Stimulated activated naive B cell treated with anti-CD40 and anti-IgM and Interleukin-4, amounts not matched to agents 10 μg/mL and 1 μg/mL and 100 μg/mL, for 72 hours (primary cell): ENCODE data around the gene ARHGEF4.
"Not testable (repeated sequence)": the region's sequence is repeated elsewhere in the genome, so short reads cannot be mapped to it uniquely, and the experiment has no call there.

ENCODE experiments used
- ATAC-seq, 2 donors: fragments of 150-1000 bp; cut with Tn5 transposase; replicated peaks; 2 replicates each; pipeline ENCODE4 v1.10.0; 2021; ENCODE audit warnings: moderate library complexity in 1 of 2
- DNase-seq: peaks from one replicate; pipeline ENCODE4 v3.0.0; 2021
- H3K27ac Mint-ChIP-seq: one replicate; pipeline ENCODE4 v1.8.0; 2022; ENCODE audit warnings: mild to moderate bottlenecking, mixed read lengths
- H3K27me3 Mint-ChIP-seq, 2 donors: one replicate each; pipeline ENCODE4 v1.8.0; 2022; ENCODE audit warnings: mixed read lengths in 2 of 2
- H3K36me3 Mint-ChIP-seq, 2 donors: one replicate each; pipeline ENCODE4 v1.8.0; 2022; ENCODE audit warnings: mixed read lengths in 2 of 2, mild to moderate bottlenecking in 1 of 2
- H3K4me1 Mint-ChIP-seq, 2 donors: one replicate each; pipeline ENCODE4 v1.8.0; 2022; ENCODE audit warnings: mixed read lengths in 2 of 2, mild to moderate bottlenecking in 1 of 2
- H3K4me3 Mint-ChIP-seq, 2 donors: one replicate each; pipeline ENCODE4 v1.8.0; 2022; ENCODE audit warnings: mild to moderate bottlenecking in 2 of 2, mixed read lengths in 2 of 2, moderate library complexity in 1 of 2
- H3K9me3 Mint-ChIP-seq, 2 donors: one replicate each; pipeline ENCODE4 v1.8.0; 2022; ENCODE audit warnings: mixed read lengths in 2 of 2, mild to moderate bottlenecking in 1 of 2

The ARHGEF4 gene

DNA sequence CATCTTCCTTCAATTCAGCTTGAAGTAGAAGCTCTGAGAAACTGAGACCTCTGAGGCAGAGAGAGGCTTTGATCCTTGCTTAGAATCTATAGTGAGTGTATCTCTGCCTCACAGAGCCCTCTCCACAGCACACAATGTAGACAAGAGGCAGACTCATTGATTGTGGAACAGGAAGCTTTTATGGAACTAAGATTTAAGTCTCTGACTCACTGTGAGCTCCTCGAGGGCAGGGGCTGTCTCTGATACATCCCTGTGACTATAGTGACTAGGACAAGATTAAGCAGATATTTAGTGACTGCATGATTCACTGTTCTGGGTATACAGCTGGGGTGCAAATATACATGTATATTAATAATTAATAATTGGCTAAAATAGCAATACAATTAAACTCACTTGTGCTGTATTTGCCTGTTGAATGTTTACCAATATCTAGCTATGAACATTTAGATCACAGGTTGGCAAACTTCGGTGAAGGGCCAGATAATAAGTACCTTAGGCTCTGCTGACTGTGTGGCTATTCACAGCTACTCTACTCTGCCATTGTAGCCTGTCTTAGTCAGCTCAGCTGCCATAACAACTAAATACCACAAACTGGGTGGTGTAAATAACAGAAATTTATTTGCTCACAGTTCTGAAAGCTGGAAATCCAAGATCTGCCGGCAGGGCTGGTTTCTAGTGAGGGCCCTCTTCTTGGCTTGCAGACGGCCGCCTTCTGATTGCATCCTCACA lies 54.4 kb downstream of the ARHGEF4 start:
- ATAC-seq (no peak), DNase-seq (no peak)
- H3K9me3 Mint-ChIP-seq: peaks cover 2 to 4% of the 10 kb centered on the region in 2 donors
- no peaks in the 10 kb centered on the region for H3K36me3 Mint-ChIP-seq
- H3K27me3 Mint-ChIP-seq: peaks cover 17 to 28% of the 10 kb centered on the region in 2 donors
- no peak overlapping the region for H3K27ac Mint-ChIP-seq
- H3K4me1 Mint-ChIP-seq: no peaks in the 10 kb centered on the region
- no peak overlapping the region for H3K4me3 Mint-ChIP-seq

DNA sequence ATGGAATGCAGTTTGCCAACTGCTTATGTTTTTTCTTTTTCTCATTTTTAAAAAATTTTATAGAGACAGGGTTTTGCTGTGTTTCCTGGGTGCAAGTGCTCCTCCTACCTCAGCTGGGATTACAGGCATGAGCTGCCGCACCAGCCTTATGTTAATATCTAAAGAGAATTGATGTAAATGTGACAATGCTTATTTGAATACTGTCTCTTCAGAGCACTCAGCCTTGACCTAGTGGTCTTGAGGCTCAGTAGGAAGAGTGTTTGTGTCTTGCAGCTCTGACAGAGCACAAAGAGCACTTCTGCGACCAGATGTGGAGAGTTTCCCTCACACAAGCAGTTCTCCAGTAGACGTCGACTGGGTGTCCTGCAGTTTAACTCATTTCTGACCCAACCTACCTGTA lies 55.3 kb downstream of the ARHGEF4 start:
- Mint-ChIP-seq H3K27me3 (peaks cover 17 to 28% of the 10 kb centered on the region in 2 donors), H3K4me1 (no peaks in the 10 kb centered on the region), H3K9me3 (peaks cover 2 to 4% of the 10 kb centered on the region in 2 donors), H3K36me3 (no peaks in the 10 kb centered on the region), H3K27ac (no peak overlapping the region), H3K4me3 (no peak overlapping the region)
- peak in 1 of 2 donors; percentile 45 for ATAC-seq
- no peak for DNase-seq

DNA sequence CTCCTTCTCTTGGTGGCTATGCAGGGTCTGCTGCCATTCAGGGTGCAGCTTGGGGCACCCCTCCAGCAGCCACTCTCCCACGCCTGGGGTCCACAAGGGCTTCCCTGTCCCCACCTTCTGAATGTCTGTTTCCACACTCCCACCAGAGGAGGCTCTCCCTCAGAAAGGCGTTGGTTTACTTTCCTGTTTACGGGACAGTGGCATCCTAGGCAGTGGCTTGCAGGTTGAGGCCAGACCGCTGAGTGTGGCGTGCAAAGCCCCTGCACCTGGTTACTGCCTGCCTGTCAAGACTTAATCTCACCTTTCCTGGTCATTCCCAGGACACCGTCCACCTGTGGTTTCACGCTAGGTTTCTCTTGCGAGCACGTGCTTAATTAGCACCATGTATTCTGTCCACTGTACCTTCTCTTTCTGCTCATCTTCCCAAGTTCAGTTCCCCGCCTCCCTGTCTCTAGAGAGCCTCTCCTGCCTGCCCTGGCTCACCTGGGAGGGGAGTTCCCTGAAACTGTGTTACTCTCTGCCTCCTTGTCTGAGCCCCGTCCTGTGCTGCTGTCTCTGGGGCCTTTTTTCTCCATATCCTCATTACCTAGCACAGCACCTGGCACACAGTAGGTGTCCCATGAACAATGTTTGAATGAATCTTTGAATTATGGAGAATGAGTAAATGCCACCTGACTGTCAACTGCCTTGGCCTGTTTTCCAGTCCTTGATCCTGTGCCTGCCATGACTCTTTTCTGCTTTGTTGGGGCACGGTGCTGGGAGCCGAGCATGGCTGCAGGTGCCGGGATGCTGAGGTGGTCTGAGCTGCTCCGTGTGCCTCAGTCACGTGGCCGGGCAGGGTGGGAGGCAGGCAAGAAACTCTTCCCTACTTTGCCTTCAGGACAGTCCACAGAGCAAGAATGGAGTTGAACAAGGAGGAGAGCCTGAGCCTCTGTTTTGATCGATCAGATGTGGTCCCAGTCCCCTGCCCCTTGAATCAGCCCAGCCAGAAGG lies 56.4 kb downstream of the ARHGEF4 start:
- no peak overlapping the region for H3K4me3 Mint-ChIP-seq
- no peak for DNase-seq
- peaks cover 17 to 19% of the 10 kb centered on the region in 2 donors for H3K27me3 Mint-ChIP-seq
- H3K9me3 Mint-ChIP-seq: peaks cover 2 to 4% of the 10 kb centered on the region in 2 donors
- no peak for ATAC-seq
- H3K27ac Mint-ChIP-seq: no peak overlapping the region
- H3K4me1 Mint-ChIP-seq: no peaks in the 10 kb centered on the region
- no peaks in the 10 kb centered on the region for H3K36me3 Mint-ChIP-seq

DNA sequence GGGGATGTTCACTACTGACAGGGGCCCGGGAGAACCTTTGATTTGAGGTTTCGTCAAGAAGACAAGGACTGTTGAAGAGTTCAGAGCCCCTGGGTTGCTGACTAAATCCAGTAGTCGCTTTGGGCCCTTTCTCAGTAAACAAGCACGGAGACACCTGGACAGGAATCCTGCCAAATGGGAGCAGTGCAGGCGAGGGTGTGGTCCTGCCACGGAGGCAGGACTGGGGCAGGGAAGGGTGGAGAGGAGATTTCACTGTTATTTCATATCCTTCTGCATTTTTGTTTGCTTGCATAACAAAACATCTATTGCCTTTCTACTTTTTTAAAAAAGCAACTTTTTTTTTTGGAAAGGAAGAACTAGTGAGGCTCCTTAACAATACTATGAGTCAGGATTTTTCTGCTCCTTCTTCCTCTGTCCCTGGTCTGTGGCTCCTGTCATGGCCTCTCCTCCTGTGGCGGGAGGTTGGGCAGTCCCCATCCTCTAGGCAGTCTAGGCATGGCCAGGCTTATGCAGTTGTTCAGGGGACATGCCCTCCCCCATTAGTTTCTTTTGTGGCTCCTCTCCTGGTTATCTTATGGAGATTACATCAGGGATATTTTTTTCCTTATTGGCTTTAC lies 57.7 kb downstream of the ARHGEF4 start:
- Mint-ChIP-seq H3K9me3 (peaks cover 2 to 4% of the 10 kb centered on the region in 2 donors), H3K4me1 (no peaks in the 10 kb centered on the region), H3K27me3 (peaks cover 13 to 19% of the 10 kb centered on the region in 2 donors), H3K27ac (no peak overlapping the region), H3K36me3 (no peaks in the 10 kb centered on the region), H3K4me3 (no peak overlapping the region)
- DNase-seq (no peak), ATAC-seq (no peak)

DNA sequence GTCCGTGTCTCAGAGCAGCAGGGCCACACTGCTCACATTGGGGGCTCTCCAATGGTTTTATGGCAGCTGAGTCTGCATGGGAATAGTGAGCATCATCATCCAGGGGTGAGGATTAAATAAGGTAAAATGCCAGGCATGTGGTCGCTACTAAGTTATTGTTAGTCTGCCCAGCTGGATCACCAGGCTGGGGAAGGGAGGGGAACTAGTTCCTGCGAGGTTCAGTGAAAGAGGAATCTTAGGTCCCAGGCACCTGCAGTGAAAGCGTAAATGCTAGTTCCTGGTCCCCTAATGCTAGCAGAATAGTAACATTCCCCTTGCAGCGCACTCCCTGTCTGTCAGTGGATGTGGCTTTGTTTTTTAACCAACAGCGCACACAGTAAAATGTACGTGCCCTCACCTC lies 60.1 kb downstream of the ARHGEF4 start:
- Mint-ChIP-seq H3K4me3 (no peak overlapping the region), H3K36me3 (no peaks in the 10 kb centered on the region), H3K27ac (no peak overlapping the region), H3K9me3 (no peaks in the 10 kb centered on the region), H3K27me3 (peaks cover 8 to 13% of the 10 kb centered on the region in 2 donors), H3K4me1 (no peaks in the 10 kb centered on the region)
- ATAC-seq: no peak
- no peak for DNase-seq

DNA sequence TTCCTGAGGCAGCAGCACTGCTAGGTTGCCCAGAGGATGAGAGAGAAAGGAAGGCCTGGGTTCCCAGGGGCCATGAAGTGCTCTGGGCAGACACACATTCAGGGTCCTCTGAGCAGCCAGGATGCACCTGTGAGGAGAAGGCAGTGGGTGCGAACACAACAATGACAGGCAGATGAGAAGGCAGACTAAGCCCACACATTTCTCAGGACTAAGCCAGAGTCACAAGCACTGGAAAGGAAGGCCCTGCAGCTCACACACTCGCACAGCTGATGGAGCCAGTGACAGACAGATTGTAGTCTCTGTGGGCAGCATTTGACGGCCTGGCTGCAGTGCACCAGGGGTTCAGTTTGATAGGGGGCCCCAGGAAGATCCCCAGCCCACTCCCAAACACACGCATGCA lies 61.8 kb downstream of the ARHGEF4 start:
- Mint-ChIP-seq H3K36me3 (no peaks in the 10 kb centered on the region), H3K4me3 (no peak overlapping the region), H3K27ac (no peak overlapping the region), H3K4me1 (no peaks in the 10 kb centered on the region), H3K9me3 (peaks cover 0 to 1% of the 10 kb centered on the region in 2 donors), H3K27me3 (peaks cover 2 to 3% of the 10 kb centered on the region in 2 donors)
- DNase-seq: no peak
- peak in 1 of 2 donors; percentile 27 for ATAC-seq

DNA sequence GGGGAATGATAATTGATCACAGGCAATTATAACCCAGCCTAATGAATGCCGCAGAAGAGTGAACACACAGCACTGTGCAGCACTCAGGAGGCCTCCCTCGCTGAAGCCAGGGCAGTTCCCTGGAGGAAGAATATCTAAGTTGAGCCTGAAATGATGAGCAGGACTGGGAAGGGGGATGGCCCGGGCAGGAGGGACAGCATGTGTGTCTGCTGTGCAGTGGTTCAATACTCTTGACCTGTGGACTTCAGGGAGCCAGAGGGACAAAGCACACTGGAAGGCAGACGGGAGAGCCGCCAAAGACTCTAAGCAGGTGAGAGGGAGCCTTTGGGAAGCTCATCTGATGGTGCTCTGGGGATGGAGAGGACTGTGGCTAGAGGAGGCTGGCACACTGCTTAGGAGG lies 62.6 kb downstream of the ARHGEF4 start:
- no peak overlapping the region for H3K4me3 Mint-ChIP-seq
- H3K36me3 Mint-ChIP-seq: no peaks in the 10 kb centered on the region
- H3K9me3 Mint-ChIP-seq: peaks cover 0 to 3% of the 10 kb centered on the region in 2 donors
- DNase-seq (no peak), ATAC-seq (no peak)
- H3K27ac Mint-ChIP-seq: no peak overlapping the region
- H3K4me1 Mint-ChIP-seq: no peaks in the 10 kb centered on the region
- H3K27me3 Mint-ChIP-seq: peaks cover 0 to 3% of the 10 kb centered on the region in 2 donors

DNA sequence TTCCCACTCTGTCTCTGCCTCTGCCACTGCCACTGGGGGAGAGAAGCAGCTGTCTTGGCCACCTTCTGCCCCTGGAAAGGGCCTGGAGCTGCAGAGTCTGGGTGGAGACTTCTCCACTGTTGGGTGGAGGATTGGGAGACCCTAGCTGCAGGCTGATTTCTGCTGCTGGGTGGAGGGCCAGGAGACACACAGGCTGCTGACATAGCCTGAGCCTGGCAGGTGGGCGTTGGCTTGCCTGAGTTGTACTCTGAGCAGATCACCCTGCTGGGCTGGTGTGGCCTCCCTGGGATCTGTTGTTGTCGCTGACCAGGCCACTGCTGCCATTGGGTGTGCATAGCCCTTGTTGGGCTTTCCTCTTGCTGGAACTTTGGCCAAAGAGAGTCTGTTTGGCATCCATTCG lies 64.3 kb downstream of the ARHGEF4 start:
- no peak overlapping the region for H3K4me3 Mint-ChIP-seq
- no peak overlapping the region for H3K27ac Mint-ChIP-seq
- no peaks in the 10 kb centered on the region for H3K4me1 Mint-ChIP-seq
- H3K36me3 Mint-ChIP-seq: no peaks in the 10 kb centered on the region
- no peak for DNase-seq
- H3K9me3 Mint-ChIP-seq: peaks cover 0 to 3% of the 10 kb centered on the region in 2 donors
- H3K27me3 Mint-ChIP-seq: no peaks in the 10 kb centered on the region
- no peak for ATAC-seq

DNA sequence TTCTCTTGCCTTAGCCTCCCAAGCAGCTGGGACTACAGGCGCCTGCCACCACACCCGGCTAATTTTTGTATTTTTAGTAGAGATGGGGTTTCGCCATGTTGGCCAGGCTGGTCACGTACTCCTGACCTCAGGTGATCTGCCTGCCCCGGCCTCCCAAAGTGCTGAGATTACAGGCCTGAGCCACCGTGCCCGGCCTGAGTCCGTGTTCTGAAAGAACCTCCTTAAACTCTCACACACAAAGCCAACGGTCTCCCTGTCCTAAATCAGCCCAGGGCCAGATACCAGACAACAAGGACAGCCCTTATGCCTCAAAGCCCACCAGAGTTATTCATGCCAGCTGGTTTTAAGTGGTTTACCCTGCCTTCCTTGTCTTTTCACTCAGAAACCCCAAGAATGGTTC lies 64.9 kb downstream of the ARHGEF4 start:
- H3K4me3 Mint-ChIP-seq, H3K27ac Mint-ChIP-seq, H3K27me3 Mint-ChIP-seq, ATAC-seq, H3K4me1 Mint-ChIP-seq, H3K36me3 Mint-ChIP-seq, H3K9me3 Mint-ChIP-seq, DNase-seq: not testable (repeated sequence)

DNA sequence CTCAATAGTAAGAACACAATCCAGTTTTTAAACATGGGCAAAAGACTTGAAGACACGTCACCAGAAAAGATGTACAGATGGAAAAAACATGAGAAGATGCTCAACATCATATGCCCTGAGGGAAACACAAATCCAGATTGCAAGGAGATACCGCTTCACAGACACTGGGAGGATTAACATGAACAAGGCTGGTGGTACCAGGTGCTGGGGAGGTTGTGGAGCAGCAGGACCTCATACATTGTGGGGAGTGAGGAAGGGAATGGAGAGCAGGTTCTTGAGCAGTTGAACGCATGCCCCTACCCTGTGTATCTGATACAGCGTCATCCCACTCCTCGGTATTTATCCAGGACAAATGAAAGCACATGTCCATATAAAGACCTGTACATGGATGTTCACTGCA lies 72.1 kb downstream of the ARHGEF4 start:
- DNase-seq (no peak), ATAC-seq (no peak)
- H3K4me1 Mint-ChIP-seq: no peaks in the 10 kb centered on the region
- no peak overlapping the region for H3K27ac Mint-ChIP-seq
- peaks cover 14 to 18% of the 10 kb centered on the region in 2 donors for H3K27me3 Mint-ChIP-seq
- H3K9me3 Mint-ChIP-seq: peaks cover 0 to 4% of the 10 kb centered on the region in 2 donors
- no peaks in the 10 kb centered on the region for H3K36me3 Mint-ChIP-seq
- H3K4me3 Mint-ChIP-seq: no peak overlapping the region

DNA sequence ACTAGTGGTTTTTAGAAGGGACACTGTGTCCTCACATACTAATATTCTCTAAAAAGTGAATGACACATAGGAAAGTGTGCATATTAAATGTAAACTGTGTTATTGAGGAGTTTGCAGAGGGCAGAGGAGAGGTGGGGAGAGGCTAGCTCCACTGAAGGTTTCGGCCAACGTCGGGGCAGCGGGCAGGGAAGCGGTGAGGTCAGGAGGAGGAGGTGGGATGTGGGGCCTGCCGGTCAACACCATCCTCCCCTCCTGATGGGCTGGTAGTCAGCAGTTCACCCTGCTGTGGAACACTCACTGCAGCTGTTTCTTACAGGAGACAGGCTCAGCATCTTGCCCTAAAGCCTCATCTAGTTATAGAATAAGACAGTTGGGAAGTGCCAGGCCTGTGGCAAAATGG lies 74.2 kb downstream of the ARHGEF4 start:
- peaks cover 27 to 28% of the 10 kb centered on the region in 2 donors for H3K27me3 Mint-ChIP-seq
- H3K4me1 Mint-ChIP-seq: no peaks in the 10 kb centered on the region
- no peak overlapping the region for H3K27ac Mint-ChIP-seq
- H3K9me3 Mint-ChIP-seq: peaks cover 0 to 4% of the 10 kb centered on the region in 2 donors
- H3K4me3 Mint-ChIP-seq: no peak overlapping the region
- no peaks in the 10 kb centered on the region for H3K36me3 Mint-ChIP-seq
- DNase-seq (no peak), ATAC-seq (no peak)

DNA sequence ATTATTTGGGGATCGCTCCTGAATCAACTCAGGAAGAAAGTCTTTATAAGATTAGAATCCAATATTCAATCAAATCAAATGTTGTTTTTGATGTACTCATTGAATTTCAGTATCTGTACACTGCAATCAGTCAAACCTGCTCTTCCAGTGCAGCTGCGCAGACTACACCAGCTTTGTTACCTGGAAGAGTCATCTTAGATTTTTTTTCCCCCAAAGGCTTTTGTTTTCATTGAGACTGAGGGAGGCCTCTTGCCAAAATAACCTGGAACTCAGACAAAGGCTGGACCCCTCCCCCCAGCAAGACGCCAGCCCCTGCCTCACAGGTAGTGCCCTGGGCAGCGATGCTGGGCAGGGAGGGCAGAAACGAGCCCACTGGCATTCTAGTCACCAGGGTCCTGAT lies 74.8 kb downstream of the ARHGEF4 start:
- DNase-seq: no peak
- Mint-ChIP-seq H3K4me1 (no peaks in the 10 kb centered on the region), H3K27ac (no peak overlapping the region), H3K27me3 (peaks cover 28 to 30% of the 10 kb centered on the region in 2 donors), H3K4me3 (no peak overlapping the region), H3K9me3 (peaks cover 0 to 1% of the 10 kb centered on the region in 2 donors), H3K36me3 (no peaks in the 10 kb centered on the region)
- ATAC-seq: no peak

DNA sequence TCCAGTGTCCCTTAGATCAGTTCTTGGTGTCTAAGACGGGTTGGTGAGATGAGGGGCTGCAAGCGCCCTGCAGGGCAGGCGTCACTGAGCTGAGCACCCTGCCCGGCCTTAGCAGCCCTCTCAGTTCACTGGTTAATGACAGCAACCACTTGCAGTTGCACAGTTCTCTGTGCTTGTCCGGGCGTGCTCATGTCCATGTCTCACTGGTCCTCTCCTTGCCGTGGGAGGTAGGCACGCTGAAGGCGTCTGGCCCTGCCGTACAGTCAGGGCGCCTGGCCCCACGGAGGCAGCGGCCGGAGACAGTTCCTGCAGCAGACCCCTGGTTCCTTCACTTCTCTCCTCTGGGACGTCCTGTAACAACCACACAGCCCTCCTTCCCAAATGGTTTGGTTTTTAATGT lies 75.3 kb downstream of the ARHGEF4 start:
- Mint-ChIP-seq H3K9me3 (no peaks in the 10 kb centered on the region), H3K4me1 (no peaks in the 10 kb centered on the region), H3K27ac (no peak overlapping the region), H3K27me3 (peaks cover 29 to 35% of the 10 kb centered on the region in 2 donors), H3K4me3 (no peak overlapping the region), H3K36me3 (no peaks in the 10 kb centered on the region)
- ATAC-seq (no peak), DNase-seq (no peak)

DNA sequence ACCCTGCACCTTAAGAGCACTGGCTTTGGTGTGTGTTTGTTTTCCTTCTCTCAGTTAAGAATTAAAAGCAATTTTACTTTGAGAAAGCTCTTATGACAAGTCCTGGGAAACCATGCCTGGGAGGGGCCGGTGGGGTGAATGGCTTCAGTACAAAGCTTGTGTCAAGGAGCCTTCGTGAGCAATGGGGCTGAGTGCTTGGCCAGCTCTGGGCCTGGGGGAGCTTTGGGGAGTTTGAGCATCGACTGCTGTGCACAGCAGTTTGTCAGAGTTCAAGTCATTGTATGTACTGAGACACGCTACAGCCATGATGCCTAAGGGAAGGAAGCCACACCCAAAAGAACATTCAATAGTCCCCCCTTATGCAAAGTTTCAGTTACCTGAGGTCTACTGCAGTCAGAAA lies 75.8 kb downstream of the ARHGEF4 start:
- peaks cover 29 to 39% of the 10 kb centered on the region in 2 donors for H3K27me3 Mint-ChIP-seq
- no peak overlapping the region for H3K27ac Mint-ChIP-seq
- no peak for ATAC-seq
- no peaks in the 10 kb centered on the region for H3K9me3 Mint-ChIP-seq
- no peaks in the 10 kb centered on the region for H3K4me1 Mint-ChIP-seq
- H3K36me3 Mint-ChIP-seq: no peaks in the 10 kb centered on the region
- no peak overlapping the region for H3K4me3 Mint-ChIP-seq
- no peak for DNase-seq
